Stimulated activated CD4-positive, alpha-beta T cell treated with anti-CD3 and anti-CD28 coated beads, TNF-alpha, amount 100 ng/mL, for 1 hour (primary cell): ENCODE data around the gene CDPF1.
"Not testable (repeated sequence)": the region's sequence is repeated elsewhere in the genome, so short reads cannot be mapped to it uniquely, and the experiment has no call there.

Source experiments
- DNase-seq, 3 donors: peaks; one replicate each; pipeline ENCODE4 v3.0.0-alpha.2; 2020; ENCODE audit warnings: low read depth in 3 of 3, low spot score in 1 of 3

CDPF1 gene

DNA sequence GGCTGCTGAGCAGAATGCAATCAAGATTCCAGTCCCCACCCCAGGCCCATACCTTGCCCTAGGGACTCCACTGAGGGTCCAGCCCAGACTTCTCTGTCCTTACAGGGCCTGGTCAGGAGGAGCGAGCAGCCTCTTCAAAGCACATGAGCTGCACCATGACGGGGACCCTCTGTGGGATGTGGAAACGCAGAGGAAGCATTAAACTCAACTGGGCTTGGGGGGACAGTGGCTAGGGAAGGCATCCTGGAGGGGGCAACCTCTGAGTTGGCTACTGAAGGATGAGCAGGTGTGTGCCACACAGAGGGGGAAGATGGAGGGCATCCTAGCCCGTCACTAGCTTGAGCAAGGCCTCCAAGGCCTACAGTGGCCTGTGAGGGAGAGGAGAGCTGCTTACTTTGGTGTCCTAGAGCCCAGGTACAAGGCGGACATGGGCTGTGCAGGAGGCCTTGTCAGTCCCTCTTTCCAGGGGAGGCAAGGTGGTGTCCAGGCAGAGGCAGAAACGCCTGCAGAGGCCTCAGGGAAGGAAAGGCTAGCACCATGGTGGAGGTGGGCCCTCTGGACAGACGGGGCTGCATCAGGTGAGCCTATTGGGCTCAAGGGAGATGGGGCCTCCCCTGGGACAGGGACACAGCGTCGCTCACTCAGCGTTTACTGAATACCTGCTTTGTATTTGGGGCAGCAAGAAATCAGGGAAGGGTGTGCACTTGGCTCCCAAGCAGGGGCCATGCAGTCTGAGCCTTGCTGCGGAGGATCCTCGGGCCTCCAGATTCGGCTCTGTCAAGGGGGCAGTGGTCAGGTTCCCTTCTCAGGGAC is 32.0 kb upstream of the CDPF1 start:
- no peak for DNase-seq

DNA sequence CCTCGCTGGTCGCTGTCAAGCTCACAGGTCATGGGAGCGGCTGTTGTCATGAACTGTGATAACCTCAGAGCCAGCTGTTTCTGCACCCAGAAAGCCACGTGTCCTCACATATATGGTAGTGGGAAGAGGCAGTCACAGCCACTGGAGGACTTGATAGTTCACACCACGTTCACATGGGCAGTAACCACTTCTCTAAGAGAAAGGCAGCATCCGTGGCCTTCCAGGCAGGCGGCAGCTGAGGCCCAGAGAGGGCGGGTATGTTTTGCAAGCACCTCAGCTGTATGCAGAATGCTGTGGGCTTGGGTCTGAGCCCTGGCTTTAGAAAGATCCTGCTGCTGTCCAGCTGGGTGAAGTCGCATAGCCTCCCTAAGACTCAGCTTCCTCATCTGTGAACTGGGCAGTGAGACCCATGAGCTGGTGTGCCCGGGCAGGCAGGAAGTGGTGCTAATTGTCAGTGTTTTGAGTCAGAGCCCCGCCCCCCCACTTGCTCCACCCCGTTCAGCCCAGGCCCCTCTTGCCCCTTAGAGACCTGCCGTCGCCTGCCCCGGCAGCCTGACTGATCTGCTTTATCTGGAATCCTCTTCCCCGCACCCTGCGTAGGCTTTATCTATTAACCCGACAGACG is 31.0 kb upstream of the CDPF1 start:
- DNase-seq, result no peak

DNA sequence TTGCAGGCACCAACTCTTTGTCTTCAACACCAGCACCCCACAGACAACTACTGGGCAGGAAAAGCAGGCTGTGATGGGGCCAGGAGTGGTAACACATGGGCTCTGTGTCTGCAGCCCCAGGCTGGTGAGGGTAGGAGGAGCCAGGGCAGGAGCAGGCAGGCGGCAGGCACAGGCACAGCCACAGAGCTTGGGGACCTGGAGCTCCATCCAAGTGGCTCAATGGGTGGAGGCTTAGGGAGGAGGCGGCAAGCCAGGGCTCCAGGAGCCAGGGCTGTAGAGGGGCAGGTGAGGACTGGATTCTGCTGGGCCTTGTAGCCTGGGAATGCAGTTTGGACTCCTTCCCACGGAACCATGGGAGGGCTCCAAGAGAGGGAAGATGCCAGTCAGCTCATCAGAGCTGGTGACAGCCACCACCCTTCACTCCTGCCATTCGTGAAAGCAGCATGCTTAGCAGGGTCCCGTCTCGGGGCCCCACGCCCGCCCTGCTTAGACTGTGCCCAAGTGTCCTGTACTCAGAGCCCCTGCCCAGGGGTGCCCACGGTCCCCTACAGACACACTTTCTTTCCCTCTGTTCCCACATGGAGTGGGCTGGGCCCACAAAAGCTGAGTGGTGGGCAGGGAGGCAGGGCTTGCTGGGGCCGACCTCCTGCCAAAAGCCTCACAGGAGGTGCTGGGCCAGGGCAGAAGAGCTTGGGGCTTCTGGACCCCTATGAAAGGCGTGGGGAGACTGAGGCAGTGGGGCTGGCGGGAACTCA is 30.1 kb upstream of the CDPF1 start:
- DNase-seq, result no peak

DNA sequence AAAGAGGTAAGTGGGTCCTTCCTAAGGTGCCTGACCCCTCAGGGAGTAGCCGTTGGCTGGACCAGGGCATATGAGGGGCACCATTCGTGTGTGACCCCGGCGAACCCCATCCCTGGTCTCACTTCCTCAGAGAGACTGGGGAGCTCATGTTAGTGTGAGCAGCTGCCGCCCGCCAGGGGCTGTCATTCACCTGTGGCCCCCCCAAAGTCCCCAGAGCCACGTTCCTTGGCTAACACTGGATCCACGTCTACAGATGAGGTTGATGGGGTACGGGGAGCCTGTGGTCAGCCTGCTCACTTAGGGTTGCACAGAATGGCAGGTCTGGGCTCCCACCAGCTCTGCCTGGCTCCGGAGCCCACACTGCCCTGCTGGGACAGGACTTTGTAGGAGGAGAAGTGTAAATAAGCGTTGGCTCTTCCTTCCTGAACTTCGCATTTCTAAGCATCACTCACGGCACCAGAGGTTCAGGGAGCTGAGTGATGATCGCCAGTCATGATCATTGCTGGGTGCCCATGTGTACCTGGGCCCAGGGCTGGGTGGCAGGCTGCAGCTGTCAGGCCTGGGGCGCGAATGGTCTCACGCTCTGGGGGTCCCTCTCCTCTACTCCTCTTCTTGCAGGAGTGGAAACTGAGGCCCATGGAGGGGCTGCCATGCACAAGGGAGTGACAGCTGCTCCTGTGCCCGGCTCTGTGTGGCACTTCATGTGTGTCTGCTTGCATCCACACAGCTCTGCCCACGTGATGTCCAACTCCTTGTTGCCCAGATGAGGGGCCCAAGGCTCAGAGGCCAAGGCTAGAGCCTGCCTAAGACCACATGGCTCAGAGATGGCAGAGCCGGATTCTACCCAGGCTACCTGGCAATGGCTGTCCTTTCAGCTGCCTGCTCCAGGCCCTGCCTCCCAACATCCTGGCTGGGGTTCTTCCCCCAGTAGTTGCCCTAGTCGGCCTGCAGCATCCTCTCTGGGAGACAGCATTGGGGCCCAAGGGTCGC is 28.9 kb upstream of the CDPF1 start:
- DNase-seq, result no peak

DNA sequence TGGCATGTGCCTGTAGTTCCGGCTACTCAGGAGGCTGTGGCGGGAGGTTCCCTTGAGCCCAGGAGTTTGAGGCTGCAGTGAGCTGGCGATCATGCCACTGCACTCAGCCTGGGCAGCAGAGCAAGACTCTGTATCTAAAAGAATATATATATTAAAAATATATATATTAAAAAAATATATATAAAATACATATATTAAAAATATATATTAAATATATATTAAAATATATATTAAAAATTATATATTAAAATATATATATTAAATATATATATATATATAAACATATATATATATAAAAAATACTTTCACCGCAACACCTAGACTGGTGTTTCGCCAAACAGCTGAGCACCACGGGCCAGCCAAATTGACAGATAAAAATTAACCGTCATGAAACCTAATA is 26.5 kb upstream of the CDPF1 start:
- DNase-seq, result no peak

DNA sequence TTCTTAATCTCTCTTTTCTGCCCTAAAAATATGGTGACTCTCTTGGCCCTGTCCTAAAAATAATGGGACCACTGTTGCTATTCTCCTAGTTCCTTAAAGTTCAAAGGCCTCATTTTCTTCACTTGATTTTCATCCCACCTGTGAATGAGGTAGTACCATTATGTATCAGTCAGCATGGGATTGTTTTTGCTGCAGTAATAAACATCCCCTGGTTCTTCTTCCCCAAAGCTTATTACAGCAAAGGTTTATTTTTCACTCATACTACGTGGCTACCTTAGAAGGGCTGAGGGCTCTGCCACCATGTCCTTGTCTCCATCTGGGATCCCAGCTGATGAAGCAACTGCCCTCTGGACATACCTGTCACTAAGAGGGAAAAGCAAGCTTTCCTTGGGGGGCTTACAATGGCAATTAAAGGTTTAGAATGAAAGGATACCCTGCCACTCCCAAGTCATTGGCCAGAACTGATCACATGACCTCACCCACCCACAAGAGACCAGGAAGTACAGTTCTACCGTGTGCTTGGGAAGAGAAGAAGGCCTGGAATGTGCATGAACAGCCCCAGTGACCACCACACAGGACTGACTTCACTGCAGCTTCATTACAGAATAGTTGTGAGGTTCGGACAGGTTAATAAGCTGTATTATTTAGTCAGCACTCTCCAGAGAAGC is 25.5 kb upstream of the CDPF1 start:
- DNase-seq, result no peak

DNA sequence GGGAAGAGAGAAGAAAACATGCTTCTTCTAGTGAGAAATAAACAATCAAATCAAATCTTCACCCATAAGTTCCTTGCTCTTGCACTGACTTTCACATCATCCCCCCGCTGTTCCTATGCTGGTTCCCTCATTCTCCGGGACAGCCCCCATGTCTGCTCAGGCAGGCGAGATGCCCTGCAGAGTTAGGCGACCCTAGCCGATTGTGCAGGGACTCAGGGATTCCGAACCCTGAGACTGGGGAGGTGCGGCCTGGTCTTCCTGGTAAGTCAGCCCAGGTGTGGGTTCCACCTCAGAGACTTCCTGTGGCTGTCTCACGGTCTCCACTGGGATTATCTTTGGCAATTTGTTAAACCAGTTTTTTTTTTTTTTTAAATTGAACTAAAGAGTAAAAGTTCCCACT is 24.3 kb upstream of the CDPF1 start:
- no peak for DNase-seq

DNA sequence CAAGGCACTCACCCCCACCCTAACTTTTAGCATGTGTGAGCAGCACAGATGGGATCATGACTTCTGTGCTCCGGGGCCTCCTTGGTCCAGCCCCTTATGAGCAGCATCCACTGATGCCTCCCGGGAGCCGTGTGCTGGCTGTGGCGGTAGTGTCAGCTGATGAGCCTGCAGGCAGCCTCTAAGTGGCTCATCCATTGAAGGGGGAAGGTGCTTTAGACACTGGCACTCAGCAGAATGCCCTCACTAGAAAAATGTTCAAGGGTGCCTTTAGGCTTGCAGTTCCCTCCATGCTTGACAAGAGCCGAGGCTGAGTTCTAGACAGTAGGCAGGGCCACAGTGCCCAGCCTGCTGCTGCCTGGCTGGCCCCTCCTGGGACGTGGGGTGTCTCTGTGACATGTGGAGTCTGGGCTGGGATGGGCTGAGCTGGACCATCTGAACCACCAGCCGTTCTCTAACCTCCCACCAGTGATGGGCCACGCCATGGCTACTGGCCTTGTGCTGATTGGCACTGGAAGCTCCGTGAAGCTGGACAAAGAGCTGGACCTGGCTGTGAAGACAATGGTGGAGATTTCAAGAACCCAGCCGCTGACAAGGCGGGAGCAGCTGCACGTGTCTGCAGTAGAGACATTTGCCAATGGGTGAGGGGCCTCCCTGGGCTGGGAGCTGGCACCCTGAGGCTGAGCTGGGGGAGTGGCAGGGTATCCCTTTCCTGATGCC is 23.5 kb upstream of the CDPF1 start:
- no peak for DNase-seq

DNA sequence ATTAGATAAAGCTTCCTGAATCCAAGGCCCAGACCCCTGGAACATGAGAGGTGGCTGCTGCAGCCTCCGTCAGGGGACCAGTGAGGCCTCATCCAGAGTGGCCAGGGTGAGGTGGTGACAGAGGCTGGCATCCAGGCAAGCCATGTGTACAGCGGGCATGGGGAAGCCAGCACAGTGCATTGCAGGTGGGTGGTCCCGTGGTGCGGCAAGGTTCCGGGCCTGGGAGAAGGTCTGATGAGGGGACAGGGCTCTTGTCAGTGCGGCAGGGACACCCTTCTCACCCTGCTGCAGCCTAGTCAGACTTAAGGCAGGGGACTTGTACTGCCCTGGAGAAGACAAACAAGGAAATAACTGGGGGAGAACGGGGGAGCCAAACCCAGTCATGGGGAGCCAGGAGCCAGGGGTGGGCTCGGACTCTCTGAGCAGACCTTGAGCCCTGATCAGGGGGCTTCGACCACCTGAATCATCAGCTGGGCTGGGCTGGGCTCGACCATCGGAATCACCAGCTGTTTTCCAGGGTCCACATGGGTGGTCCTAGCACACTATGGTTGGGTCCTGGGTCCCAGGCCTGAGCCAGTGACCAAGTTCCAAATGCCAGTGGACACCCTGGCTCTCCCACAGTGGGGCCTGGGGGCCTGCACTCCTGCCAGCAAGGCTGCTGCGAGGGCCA is 22.8 kb upstream of the CDPF1 start:
- no peak for DNase-seq

DNA sequence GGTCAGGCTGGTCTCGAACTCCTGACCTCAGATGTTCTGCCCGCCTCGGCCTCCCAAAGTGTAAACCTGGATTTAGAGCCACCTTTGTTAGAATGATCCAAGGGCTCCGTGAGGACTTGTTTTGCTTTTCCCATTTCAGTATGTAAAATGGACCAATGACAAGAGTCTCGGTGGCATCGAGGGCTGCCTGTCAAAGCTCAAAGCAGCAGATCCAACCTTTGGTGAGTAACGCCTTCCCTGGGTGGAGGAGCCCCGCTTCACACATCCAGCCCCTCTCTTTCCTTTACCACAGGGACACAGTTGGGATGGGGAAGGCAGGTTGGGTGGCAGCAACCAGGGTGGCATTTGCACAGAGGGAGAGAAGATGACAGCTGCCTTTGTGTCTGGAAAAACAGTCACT is 22.1 kb upstream of the CDPF1 start:
- no peak for DNase-seq

DNA sequence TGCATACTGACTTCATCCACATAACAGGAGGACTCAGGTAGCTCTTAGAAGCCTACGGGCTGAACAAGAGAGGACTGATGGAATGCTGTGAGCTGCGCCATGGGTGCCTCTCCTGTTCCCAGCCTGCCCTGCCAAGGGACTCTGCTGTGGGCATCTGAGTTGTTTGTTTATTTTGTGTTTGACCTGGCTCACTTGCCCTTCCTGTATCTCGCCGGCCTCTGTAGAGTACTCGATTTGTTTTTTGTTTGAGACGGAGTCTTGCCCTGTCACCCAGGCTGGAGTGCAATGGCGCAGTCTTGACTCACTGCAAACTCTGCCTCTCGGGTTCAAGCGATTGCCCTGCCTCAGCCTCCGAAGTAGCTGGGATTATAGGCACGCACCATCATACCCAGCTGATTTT is 19.5 kb upstream of the CDPF1 start:
- DNase-seq, result no peak

DNA sequence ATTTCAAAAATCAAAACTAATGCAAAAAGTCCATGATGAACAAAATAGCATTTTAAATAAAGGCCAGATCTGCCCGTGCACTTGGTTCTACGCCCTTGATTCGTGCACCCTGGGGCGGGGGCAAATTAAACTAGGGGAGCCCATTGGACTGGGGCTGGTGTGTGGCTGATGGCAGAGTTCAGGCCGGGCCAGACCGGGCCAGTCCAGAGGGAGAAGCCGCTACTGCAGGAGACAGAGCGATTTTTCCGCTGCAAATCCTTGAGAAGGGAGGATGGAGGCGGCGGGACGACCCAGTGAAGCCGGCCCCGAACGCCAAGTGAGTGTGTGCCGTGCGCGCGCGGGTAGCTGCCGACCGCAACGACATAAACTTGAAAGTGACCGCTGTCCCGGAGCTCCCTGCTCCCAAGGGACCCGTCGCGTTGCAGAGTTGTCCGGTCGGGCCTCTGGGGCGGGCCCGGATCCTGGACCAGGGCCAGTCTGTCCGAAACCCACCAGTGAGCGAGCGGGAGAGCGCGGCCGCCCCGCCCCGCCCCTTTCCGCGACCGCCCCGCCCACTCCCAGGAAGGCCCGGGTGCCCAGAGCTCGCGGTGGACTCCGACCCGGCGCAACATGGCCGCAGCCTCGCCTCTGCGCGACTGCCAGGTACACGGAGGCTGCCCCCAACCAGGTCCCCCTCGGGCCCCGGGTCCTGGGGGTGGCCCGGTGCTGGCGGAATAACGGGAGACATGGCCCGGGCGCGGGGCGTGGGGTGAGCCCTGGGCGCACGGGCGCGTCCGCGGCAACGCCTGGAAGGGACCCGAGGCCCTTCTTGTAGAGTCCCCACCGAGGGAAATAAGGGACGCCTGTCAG is 17.6 kb upstream of the CDPF1 start, which contains the start of gene TTC38:
TTC38 (plus strand) TSS at position 578 of the 849 bp plus-strand sequence; CDS start at position 610, 32 bp downstream.
- DNase-seq, result peak in 2 of 3 donors; percentile 9 to 10

DNA sequence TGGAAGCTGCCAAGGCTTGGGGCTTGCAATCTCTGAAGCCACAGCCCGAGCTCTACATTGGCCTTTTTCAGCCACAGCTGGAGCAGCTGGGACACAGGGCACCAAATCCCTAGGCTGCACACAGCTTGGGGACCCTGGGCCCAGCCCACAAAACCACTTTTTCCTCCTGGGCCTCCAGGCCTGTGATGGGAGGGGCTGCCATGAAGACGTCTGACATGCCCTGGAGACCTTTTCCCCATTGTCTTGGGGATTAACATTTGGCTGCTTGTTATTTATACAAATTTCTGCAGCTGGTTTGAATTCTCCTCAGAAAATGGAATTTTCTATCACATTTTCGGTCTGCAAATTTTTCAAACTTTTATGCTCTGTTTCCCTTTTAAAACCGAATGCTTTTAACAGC is 15.5 kb upstream of the CDPF1 start:
- not testable (repeated sequence) for DNase-seq

DNA sequence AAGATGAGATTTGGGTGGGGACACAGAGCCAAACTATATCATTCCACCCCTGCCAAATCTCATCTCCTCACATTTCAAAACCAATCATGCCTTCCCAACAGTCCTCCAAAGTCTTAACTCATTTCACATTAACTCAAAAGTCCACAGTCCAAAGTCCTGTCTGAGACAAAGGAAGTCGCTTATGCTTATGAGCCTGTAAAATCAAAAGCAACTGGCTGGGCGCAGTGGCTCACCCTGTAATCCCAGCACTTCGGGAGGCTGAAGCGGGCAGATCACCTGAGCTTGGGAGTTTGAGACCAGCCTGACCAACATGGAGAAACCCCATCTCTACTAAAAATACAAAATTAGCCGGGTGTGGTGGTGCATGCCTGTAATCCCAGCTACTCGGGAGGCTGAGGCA is 14.4 kb upstream of the CDPF1 start:
- not testable (repeated sequence) for DNase-seq

DNA sequence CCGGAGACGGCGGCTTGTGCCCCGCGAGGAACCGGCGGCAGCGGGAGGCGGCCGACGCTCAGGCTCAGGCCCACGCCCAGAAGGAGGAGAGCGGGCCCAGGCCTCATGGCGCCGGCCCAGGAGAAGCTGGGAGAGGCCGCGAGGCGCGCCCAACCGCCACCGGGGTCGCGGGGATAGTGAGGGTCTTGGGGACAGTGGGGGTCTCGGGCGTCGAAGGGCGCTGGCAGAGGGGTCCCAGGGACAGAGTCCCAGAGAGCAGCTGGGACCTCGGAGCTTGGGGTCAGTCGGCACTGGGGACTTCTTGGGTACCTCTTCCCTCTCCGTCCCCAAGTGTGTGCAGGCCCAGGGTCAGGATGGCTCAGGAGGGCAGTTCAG is 13.1 kb upstream of the CDPF1 start, which contains the start of gene PKDREJ:
PKDREJ (minus strand) TSS at position 128 of the 375 bp plus-strand sequence; CDS start at position 107, 21 bp downstream.
- DNase-seq, result no peak

DNA sequence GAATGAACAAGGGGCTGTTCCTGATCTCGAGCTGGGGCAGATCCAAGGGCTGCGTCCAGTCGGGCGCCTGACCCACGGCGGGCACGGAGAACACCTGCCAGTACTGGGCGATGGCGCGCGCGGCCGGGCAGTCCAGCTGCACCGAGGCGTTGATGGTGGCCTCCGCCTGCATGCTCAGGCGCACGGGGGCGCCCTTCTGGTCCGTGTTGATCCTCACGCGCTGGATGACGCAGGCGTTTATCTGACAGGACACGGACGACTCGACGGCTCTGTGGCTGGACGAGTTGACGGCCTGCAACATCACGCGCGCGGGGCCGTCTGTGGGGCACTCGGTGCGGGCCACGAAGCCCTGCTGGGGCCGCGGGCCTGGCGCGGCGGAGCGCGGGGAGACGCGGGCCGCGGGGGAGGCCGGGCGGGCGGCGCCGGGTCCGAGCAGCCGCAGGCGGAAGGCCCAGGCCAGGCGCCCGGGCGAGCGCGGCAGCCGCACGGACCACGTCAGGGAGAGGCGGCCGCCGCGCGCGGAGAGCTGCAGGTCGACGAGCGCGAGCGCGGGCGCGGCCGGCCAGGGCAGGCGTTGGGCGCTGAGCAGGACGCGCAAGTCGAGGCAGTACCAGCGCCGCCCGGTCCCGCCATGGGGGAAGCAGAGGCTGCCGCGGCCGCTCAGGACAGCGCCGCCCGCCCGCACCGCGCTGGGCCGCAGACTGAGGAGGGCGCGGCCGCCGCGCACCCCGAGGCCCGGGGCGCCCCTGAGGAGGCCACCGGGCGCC is 12.5 kb upstream of the CDPF1 start:
- DNase-seq, result no peak

DNA sequence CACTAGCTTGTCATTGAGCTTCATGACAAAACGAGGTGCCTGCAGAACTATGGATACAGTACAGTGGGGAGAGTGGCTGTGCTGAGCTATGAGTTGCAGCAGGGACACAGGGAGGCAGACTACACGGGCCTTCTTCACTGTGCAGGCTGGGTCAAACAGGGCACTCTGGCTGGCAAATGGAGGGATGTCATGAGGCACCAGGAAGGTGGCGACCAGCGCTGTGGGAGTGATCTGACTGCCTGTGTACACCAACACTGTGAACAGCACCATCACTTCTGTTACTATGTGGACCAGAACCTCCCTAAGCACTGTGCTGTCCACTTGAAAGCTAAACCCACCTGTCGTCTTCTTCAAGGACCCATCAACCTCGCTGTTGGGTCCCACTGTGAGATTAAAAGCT is 9.9 kb upstream of the CDPF1 start:
- no peak for DNase-seq
